Erythroblast (primary cell): ENCODE data around the gene ITGB7.

ENCODE experiments used
- DNase-seq, 2 experiments: peaks; one replicate each; lab custom pipeline; 2025; lab: John Stamatoyannopoulos, UW
- GATA1 ChIP-seq: IDR thresholded peaks from 2 replicates; pipeline ENCODE4 v1.6.1; 2011; ENCODE audit warnings: low read depth, mild to moderate bottlenecking, control low read depth, low read length, moderate library complexity
- POLR2A ChIP-seq: IDR thresholded peaks from 2 replicates; pipeline ENCODE4 v1.6.1; 2011; ENCODE audit warnings: mild to moderate bottlenecking, low read length

The ITGB7 gene, protein sequence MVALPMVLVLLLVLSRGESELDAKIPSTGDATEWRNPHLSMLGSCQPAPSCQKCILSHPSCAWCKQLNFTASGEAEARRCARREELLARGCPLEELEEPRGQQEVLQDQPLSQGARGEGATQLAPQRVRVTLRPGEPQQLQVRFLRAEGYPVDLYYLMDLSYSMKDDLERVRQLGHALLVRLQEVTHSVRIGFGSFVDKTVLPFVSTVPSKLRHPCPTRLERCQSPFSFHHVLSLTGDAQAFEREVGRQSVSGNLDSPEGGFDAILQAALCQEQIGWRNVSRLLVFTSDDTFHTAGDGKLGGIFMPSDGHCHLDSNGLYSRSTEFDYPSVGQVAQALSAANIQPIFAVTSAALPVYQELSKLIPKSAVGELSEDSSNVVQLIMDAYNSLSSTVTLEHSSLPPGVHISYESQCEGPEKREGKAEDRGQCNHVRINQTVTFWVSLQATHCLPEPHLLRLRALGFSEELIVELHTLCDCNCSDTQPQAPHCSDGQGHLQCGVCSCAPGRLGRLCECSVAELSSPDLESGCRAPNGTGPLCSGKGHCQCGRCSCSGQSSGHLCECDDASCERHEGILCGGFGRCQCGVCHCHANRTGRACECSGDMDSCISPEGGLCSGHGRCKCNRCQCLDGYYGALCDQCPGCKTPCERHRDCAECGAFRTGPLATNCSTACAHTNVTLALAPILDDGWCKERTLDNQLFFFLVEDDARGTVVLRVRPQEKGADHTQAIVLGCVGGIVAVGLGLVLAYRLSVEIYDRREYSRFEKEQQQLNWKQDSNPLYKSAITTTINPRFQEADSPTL

DNA sequence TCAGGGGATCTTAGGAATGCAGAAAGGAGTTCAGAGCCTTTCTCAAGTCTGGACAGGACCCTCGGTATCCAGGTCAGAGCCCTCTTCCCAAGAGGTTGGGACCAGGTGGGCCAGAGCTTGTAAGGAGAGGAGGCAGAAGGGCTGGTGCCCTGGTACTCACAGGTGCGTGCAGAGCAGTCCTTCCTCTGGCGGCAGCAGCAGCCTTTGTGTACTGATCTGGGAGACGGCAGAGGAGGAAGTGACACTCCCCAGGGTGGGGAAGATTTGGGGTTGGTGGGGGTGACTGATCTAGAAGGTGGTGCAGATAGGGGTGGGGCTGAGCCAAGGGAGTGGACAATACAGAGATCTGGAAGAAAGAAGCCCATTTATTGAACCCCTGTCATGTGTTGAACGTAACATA, at the start of gene ITGB7:
ITGB7 (minus strand) TSS at position 210 of the 400 bp plus-strand sequence. CDS start 6,808 bp downstream, outside the sequence.
- DNase-seq: peak in 1 of 2 experiments; percentile 32
- TF ChIP-seq POLR2A (no peak), GATA1 (no peak)

DNA sequence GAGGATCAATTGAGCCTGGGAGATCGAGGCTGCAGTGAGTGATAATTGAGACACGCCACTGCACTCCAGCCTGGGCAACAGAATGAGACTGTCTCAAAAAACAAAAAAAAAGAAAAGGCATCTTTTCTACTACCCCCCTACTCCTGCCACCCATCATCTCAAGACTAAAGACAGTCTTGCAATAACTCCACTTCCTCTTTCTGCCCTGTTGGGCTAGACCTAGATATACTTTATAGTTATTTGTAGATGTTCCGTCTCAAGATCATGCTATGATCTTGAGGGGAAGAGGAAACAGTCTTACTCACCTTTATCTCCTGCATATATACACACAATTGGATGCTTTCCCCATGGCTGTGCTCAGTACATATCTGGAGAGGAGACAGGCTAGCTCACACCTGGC, 48.9 kb upstream of the ITGB7 start:
- no peak for DNase-seq
- no peak for TF ChIP-seq GATA1
- TF ChIP-seq POLR2A: no peak

DNA sequence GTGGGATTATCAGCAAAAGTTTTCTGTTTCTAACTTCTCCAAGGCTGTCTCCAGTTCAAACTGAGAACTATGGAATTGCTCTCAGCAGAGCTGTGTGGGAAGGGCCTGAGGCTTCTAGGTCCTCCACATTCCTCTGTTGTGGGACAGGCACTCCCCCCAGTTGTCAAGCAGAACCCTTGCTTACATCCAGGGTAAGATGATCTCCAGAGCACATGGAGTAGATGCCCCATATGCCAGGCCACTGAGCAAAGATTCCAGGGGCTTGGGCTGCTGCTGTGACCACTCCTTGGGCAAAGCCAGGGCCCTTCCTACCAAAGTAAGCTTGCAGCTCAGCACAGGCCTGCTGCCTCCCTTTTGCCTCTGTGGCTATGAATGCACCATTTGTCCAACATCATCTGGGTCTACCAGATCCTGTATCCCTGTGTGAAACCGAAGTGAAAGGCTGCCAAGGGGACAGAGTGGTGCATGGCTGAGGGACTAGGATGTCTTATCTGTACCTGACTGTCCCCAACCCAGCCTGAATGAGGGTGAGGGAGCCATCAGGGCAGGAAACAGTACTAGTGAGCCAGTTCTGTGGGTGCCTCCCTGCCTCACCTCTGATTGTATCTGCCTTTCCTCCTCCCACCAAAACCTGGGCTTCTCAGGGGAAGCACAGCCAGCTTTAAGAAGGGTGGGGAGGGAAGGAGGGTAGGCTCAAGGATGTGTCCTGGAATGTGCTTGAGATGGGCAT, 47.9 kb upstream of the ITGB7 start:
- TF ChIP-seq POLR2A: no peak
- TF ChIP-seq GATA1: no peak

DNA sequence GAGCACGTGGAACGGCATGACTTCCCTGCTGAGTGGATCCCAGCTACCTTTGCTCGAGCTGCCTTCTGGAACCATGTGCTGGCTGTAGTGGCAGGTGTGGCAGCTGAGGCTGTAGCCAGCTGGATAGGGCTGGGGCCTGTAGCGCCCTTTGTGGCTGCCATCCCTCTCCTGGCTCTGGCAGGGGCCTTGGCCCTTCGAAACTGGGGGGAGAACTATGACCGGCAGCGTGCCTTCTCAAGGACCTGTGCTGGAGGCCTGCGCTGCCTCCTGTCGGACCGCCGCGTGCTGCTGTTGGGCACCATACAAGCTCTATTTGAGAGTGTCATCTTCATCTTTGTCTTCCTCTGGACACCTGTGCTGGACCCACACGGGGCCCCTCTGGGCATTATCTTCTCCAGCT, 46.2 kb upstream of the ITGB7 start:
- DNase-seq: no peak
- TF ChIP-seq POLR2A: no peak
- no peak for TF ChIP-seq GATA1

More for the DNA sequence above, 47.9 kb upstream of the ITGB7 start:
- DNase-seq: no peak

DNA sequence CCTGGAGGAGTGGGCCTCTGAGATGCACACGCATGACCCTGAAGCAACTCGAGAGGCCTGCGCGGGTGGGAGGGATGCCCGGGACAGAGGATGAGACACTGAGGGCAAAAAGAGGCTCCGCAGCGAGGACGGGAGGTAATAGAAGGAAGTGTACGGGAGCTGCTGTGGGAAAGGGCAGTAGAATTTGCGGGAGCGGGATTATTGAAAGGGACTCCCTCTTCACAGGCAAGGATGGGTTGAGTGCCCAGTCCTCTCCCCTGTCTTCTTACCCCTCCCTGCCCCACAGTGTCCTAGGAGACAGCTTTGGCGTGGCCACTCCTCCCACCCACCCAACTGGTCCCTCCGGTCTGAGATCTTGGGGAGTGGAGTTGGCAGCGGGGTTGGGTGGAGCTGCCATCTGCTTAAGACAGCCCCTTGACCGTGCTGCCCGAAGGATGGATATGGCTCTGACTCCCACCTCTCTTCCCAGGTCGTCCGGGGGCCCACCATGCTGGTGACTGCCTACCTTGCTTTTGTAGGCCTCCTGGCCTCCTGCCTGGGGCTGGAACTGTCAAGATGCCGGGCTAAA, 45.4 kb upstream of the ITGB7 start:
- DNase-seq: peak; percentile 50 to 64
- TF ChIP-seq GATA1 (no peak), POLR2A (peak; percentile 2)

DNA sequence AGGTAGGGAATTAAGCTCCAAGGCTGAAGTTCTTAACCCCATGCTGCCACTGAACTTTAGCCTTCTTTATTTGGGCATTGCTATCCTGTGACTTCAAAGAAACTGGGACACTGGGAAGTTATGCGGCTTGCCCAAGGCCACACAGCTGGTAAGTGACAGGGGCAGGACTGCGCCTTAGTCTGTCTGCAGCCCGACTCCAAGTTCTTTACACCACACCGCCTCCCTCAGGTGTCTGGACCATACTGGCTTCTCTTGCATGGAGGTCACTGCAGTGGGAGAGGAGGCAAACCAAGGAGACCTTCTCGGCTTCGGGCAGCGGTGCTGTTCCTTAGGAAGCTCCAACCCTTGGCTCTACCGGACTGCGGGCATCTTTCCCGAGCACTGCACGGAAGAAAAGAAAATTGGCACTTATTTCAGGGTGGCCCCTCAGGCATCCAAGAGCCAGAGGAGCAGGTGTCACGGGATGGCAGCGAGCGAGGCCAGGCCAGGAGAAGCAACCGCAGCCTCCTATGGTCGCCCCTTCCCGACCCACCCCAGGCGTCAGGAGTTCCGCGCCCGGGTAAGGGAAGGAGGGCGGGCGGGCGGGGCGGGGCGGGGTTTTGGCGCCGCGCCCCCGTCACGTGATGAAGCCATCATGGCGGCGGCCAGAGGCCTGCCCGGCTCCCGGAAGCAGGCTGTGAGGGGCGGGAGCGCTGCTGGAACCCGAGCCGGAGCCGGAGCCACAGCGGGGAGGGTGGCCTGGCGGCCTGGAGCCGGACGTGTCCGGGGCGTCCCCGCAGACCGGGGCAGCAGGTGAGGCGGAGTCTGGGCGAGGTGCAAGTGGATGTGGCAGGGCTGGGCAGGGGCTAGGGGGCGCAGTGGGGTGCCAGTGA, 44.7 kb upstream of the ITGB7 start:
- peak; percentile 83 to 88 for DNase-seq
- TF ChIP-seq POLR2A: peak; percentile 59
- no peak for TF ChIP-seq GATA1

DNA sequence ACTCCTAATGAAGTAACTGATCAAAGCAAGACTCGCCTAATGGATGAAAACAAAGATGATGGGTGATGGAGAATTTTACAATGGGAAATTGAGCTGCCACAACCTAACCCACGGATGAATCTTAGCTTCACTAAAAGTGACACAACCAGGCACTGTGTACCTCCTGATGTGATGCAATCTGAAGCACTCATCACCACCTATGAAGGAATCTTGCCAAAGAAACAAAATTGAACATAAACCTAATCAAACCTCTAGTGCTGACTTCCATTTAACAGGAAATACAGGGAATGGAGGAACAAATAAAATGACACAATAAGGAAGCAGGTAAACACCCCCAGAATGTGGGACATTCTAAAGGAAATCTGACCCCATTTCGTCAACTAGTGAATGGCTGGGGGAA, 38.2 kb upstream of the ITGB7 start:
- TF ChIP-seq POLR2A (no peak), GATA1 (no peak)
- DNase-seq: no peak

DNA sequence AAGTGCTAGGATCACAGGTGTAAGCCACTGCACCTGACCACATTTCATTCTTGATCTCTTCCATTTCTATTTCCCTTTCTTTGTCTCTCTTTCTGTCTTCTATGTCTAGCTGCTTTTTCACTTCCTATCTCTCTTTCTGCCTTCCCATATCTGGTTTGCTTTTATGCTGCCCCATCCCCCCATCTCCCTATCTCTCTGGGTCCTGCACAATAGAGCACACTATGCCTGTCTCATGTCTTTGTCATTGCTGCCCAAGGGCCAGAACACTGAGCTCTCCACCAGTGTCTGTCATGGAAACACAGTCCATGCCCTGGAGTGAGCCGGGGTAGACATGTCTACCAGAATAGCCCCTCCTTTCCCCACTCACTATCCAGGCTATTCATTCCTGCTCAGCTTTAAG, 37.3 kb upstream of the ITGB7 start:
- DNase-seq: peak; percentile 46 to 79
- no peak for TF ChIP-seq POLR2A
- TF ChIP-seq GATA1: no peak

DNA sequence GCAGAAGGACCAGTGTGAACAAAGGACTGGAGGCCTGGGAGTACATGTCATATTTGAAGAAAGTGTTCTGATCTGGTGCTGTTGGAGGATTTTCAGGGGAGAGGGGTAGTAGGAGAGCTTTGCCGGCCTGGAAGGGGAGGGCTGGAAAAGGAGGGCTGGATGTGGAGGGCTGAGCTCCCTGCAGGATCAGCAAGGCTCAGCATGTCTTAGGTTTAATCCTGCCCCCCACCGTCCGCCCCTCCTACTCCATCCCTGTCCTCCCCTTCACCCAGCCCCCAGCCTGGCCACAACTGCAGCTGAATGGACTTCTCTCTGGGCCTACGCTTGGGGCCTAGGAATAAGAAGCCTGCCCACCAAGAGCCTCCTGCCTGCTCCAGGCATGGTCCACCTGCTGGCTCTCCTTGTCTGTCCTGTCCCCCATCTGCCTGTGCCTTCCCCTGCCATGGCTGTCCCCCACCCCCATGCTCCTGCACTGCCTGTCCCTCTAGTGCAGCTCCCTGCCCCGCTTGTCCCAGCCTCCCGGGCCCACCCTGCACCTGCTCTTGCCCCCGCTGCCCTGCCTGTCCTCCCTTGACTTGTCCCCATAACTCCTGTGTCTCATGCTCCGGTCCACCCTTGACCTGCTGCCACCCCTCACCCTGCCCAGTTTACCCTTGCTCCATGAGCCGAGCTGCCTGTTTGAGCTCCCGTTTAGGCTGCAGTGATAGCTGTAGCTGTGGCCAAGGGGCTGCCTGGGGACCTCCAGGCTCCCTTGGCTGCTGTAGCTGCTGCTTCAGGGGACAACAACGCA, 34.8 kb upstream of the ITGB7 start:
- no peak for TF ChIP-seq GATA1
- TF ChIP-seq POLR2A: no peak
- no peak for DNase-seq

DNA sequence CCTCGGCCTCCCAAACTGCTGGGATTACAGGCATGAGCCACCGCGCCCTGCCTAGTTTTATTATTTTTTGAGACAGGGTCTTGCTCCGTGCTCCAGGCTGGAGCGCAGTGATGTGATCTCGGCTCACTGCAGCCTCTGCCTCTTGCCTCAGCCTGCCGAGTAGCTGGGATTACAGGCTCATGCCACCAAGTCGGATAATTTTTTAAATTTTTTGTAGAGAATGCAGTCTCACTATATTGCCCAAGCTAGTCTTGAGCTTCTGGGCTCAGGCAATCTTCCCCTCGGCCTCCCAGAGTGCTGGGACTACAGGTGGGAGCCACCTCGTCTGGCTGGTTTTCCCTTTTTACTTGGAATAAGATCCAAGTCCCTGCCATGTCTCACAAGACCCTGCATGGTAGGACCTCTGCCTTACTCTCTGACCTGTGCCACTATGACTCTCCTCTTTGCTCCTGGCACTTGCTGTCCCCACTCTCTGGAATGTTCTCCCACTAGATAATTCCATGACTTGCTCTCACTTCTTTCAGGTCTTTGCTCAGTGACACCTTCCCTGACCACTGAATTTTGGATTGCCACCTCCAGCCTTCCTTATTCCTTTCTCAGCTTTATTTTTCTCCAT, 32.7 kb upstream of the ITGB7 start:
- DNase-seq: no peak
- TF ChIP-seq POLR2A (no peak), GATA1 (no peak)

DNA sequence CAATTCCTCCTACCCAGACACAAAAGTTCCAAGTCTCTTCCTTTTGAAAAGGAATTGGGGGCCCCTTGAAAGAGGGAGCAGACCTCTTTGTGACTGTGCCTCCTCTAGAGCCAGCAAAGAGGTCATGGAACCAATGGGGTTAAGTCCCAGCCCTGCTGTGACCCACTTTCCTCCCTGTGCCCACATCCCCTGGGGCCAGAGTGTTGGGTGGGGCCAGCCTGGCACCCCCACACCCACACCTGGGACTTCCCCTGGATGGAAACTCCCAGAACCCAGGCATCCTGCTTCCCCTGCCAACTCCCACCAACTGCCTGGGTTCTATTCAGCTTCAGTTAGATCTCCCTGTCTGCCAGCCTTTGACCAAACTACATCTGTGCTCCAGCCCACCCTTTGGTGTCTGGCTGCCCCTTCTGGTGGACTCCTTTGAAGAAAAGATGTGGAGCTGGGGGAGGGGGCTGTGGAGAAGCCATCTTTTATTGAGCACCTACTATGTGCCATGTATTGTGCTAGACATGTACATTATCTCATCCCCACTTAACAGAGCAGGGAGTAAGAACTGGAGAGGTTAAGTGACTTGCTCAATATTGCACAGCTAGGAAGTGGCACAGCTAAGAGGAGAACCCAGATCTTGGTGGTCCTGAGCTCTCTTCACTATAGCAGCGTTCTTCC, 29.5 kb upstream of the ITGB7 start:
- TF ChIP-seq GATA1 (no peak), POLR2A (no peak)
- DNase-seq: no peak
